Adrenal gland (tissue), 12 donors: Measurements from ENCODE around the gene ABCB10. TPM values are rescaled to one million over a fixed set of nuclear protein-coding genes. Genes with fewer than 3 reads are reported as not detected.

ENCODE experiments used
- DNase-seq, 7 donors: peaks; one replicate each; pipeline ENCODE4 v3.0.0-alpha.2; 2019 to 2020
- H3K27ac ChIP-seq, 5 donors: fragments of 200-600 bp; sonication (generic) in 4 of 5; 1 replicate in 3 of 5; 2 replicates in 2 of 5; pipeline versions ENCODE4 v1.5.1 to v1.8.0; 2016 to 2020; ENCODE audit warnings: mild to moderate bottlenecking in 1 of 5
- H3K27me3 ChIP-seq: fragments of 200-600 bp; 2 replicates; pipeline ENCODE4 v1.8.0; 2021
- H3K36me3 ChIP-seq, 2 donors: fragments of 200-600 bp; replicated peaks in 1 of 2; 1 replicate in 1 of 2; 2 replicates in 1 of 2; pipeline versions ENCODE4 v1.5.1 to v1.8.0; 2018 to 2022
- H3K4me1 ChIP-seq, 2 donors: fragments of 200-600 bp; replicated peaks in 1 of 2; 1 replicate in 1 of 2; 2 replicates in 1 of 2; pipeline versions ENCODE4 v1.5.1 to v1.8.0; 2018 to 2021
- H3K4me3 ChIP-seq, 4 donors: fragments of 200-600 bp; sonication (generic) in 3 of 4; one replicate each; pipeline ENCODE4 v1.5.1; 2016 to 2018
- H3K9me3 ChIP-seq, 3 donors: fragments of 200-600 bp; sonication (generic) in 1 of 3; replicated peaks in 1 of 3; 1 replicate in 2 of 3; 2 replicates in 1 of 3; pipeline versions ENCODE4 v1.5.1 to v1.8.0; 2016 to 2021
- POLR2A ChIP-seq, 2 donors: fragments of 450-650 bp; IDR thresholded peaks; one replicate each; pipeline ENCODE4 v1.6.1; 2017; ENCODE audit warnings: antibody characterized with exemption in 2 of 2, mild to moderate bottlenecking in 2 of 2, moderate library complexity in 1 of 2
- WGBS, 4 donors: extraction: QIAGEN DNeasy Blood & Tissue Kit in 2 of 4; methylation state at CpG; one replicate each; pipeline versions ENCODE4 v1.1.5 to v1.1.7; 2013 to 2017; 5-methylcytosine and 5-hydroxymethylcytosine counted together
- intact Hi-C, 2 donors: fragments of 100-400 bp; cut with DNase I; formaldehyde crosslinking; loops; one replicate each; pipeline versions ENCODE4 v1.14.1 to v1.15.0; 2022 to 2023
- polyA plus RNA-seq, 3 donors: library from polyadenylated mRNA; stranded (reverse); fragments of 200-250 nt in 2 of 3; fragments of 350-450 nt in 1 of 3; fragmentation: Illumina TruSeq in 1 of 3; extraction: RNeasy Lipid Tissue Mini Kit (QIAGEN cat#74804) in 1 of 3; gene quantifications; one replicate each; pipeline ENCODE4 v1.2.3, GENCODE V29; 2013 to 2014
- small RNA-seq, 2 donors: library from RNA; depleted of rRNA; stranded (forward); fragments of <200 nt; gene quantifications; one replicate each; pipeline ENCODE3, GENCODE V24; 2016
- total RNA-seq, 9 donors: library from RNA; depleted of rRNA in 4 of 9; stranded (reverse); fragments of >200 nt in 4 of 9; fragments of 120-200 nt in 1 of 9; fragmentation: NEBNext Ultra II Directional in 1 of 9; extraction: Animal tissue kit (Norgen Biotek cat#: 25700) in 1 of 9; gene quantifications; one replicate each; pipeline versions ENCODE4 v1.1.0 to v1.2.4, GENCODE V29; 2013 to 2023
- TF ChIP-seq, protein P1 (sequence below), 6 experiments: fragments of 450-650 bp in 4 of 6; fragments of 200-600 bp in 2 of 6; sonication (generic) in 1 of 6; IDR thresholded peaks; 1 replicate in 5 of 6; 2 replicates in 1 of 6; pipeline versions ENCODE4 v1.5.1 to v1.8.0; 2016 to 2021; ENCODE audit warnings: antibody characterized with exemption in 6 of 6, mild to moderate bottlenecking in 2 of 6, moderate library complexity in 1 of 6
- donor health status: healthy with polysubstance abuse.
- donor health status: Bipolar disorder and iron deficiency.
- donor health status: DM: yes; HTN: yes; CAD: no.
- donor health status: DM: no; HTN: no; CAD: no.
- donor health status: DM: no; HTN: no; CAD: no.
- donor health status: DM: yes; HTN: yes; CAD: no.

Gene ABCB10
- total and polyA plus RNA-seq, 12 donors = 4.7 to 15.0 (median 12.2) TPM

- H3K4me1 ChIP-seq = no peaks in the 10 kb centered on the region
- no peak overlapping the region for H3K27ac ChIP-seq
- peaks cover 0 to 48% of the 10 kb centered on the region in 2 donors for H3K36me3 ChIP-seq
- no peak for TF ChIP-seq POLR2A (IDR thresholded peaks at IDR 0.05)
- TF ChIP-seq, protein P1, sequence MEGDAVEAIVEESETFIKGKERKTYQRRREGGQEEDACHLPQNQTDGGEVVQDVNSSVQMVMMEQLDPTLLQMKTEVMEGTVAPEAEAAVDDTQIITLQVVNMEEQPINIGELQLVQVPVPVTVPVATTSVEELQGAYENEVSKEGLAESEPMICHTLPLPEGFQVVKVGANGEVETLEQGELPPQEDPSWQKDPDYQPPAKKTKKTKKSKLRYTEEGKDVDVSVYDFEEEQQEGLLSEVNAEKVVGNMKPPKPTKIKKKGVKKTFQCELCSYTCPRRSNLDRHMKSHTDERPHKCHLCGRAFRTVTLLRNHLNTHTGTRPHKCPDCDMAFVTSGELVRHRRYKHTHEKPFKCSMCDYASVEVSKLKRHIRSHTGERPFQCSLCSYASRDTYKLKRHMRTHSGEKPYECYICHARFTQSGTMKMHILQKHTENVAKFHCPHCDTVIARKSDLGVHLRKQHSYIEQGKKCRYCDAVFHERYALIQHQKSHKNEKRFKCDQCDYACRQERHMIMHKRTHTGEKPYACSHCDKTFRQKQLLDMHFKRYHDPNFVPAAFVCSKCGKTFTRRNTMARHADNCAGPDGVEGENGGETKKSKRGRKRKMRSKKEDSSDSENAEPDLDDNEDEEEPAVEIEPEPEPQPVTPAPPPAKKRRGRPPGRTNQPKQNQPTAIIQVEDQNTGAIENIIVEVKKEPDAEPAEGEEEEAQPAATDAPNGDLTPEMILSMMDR (IDR thresholded peaks at IDR 0.05) = no peak
- no peaks in the 10 kb centered on the region for H3K9me3 ChIP-seq
- intact Hi-C loops = no loop called here
- 94 to 100% (median 98%) methylated on average over 2 of the region's 2 CpGs for WGBS, 4 donors
- no peaks in the 10 kb centered on the region for H3K27me3 ChIP-seq
- no peak overlapping the region for H3K4me3 ChIP-seq
- DNase-seq = no peak
Measured at GRCh38 chr1:229474509-229474908, 84.0 kb downstream of the ABCB10 start.

- intact Hi-C loops = no loop called here
- Histone ChIP-seq H3K27me3 (no peaks in the 10 kb centered on the region), H3K4me3 (no peak overlapping the region), H3K36me3 (peaks cover 0 to 57% of the 10 kb centered on the region in 2 donors), H3K4me1 (no peaks in the 10 kb centered on the region), H3K27ac (no peak overlapping the region), H3K9me3 (no peaks in the 10 kb centered on the region)
- WGBS, 4 donors = 94 to 97% (median 96%) methylated on average over 3 of the region's 3 CpGs
- TF ChIP-seq, protein P1 (IDR thresholded peaks at IDR 0.05) = no peak
- TF ChIP-seq POLR2A (IDR thresholded peaks at IDR 0.05) = no peak
- DNase-seq = no peak
Measured at GRCh38 chr1:229471175-229471574, 87.3 kb downstream of the ABCB10 start.

DNA sequence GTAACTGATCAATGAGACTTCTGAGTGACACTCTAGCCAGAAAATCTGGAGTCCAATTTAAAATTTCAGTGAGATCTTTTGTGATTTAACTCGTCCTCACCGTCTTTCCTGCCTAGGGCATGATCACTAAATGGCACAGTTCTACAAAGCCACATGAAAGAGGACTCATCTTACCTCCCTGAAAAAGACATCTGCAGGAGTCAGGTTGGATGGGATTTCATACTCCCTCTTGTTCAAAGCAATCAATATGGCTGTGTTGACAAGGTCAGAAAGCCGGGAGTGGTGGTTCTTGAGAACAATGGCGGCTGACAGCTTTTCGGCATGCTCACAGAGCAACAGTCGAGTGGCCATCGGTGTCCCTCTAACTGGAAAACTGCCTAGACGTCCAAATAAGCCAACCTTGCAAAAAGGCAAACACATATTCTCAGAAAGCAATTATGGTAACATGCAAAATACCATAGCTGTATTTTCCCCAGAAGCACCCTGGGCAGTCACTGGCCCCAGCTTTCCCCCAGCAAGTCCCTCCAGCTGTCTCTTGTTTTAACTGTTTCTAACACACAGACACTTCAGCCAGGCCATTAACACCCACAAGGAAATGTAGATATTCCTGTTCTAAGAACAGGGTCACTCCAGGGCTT, 88.0 kb downstream of the ABCB10 start:
- Histone ChIP-seq H3K4me3 (no peak overlapping the region), H3K4me1 (no peaks in the 10 kb centered on the region), H3K9me3 (no peaks in the 10 kb centered on the region), H3K27me3 (no peaks in the 10 kb centered on the region), H3K36me3 (peaks cover 0 to 58% of the 10 kb centered on the region in 2 donors), H3K27ac (no peak overlapping the region)
- WGBS, 4 donors = 88 to 91% (median 90%) methylated on average over 8 of the region's 8 CpGs
- intact Hi-C loops = no loop called here
- no peak for DNase-seq
- TF ChIP-seq POLR2A (IDR thresholded peaks at IDR 0.05) = no peak
- TF ChIP-seq, protein P1 (IDR thresholded peaks at IDR 0.05) = no peak

GRCh38 chr1:229466887-229467286, 91.6 kb downstream of the ABCB10 start:
- peaks cover 0 to 77% of the 10 kb centered on the region in 2 donors for H3K36me3 ChIP-seq
- no peak overlapping the region for H3K27ac ChIP-seq
- DNase-seq = no peak
- intact Hi-C loops = no loop called here
- TF ChIP-seq, protein P1 (IDR thresholded peaks at IDR 0.05) = no peak
- no peak for TF ChIP-seq POLR2A (IDR thresholded peaks at IDR 0.05)
- no peak overlapping the region for H3K4me3 ChIP-seq
- no peaks in the 10 kb centered on the region for H3K27me3 ChIP-seq
- H3K4me1 ChIP-seq = no peaks in the 10 kb centered on the region
- H3K9me3 ChIP-seq = no peaks in the 10 kb centered on the region
- WGBS, 4 donors = 94 to 100% (median 98%) methylated on average over 1 of the region's 1 CpG

Small RNA genes lying within 50 kb of the gene (small RNA-seq; reads per million reads assigned to genes)
- gene HMGN2P19 (0 reads per million in 2 donors), gene RNA5SP78 (0 reads per million in 2 donors), gene RNU4-21P (0 reads per million in 2 donors)

Other genes starting within 250 kb of the ABCB10 start
- 1 to 10 TPM; 2.8 to 5.4 (median 4.2) TPM for gene CCSAP, start 215.7 kb downstream of the ABCB10 start, total RNA-seq
- gene CCSAP, start 215.7 kb downstream of the ABCB10 start, polyA plus RNA-seq = 1 to 10 TPM; 1.7 to 4.6 (median 3.6) TPM
- gene ACTA1, start 124.6 kb downstream of the ABCB10 start, total RNA-seq = 10 to 100 TPM in 1 of 9 donors, 1 to 10 TPM in 1, under 1 TPM in 3, not detected in 4; 0.14 to 53.3 (median 0.50) TPM
- 1 to 10 TPM in 2 of 3 donors, under 1 TPM in 1; 0.18 to 4.1 (median 2.9) TPM for gene ACTA1, start 124.6 kb downstream of the ABCB10 start, polyA plus RNA-seq
- gene NUP133, start 50.4 kb downstream of the ABCB10 start, total RNA-seq = 10 to 100 TPM; 23.8 to 48.5 (median 36.7) TPM
- 10 to 100 TPM in 2 of 3 donors, 1 to 10 TPM in 1; 9.8 to 26.9 (median 10.6) TPM for gene NUP133, start 50.4 kb downstream of the ABCB10 start, polyA plus RNA-seq
- gene TAF5L, start 67.4 kb upstream of the ABCB10 start, total RNA-seq = 10 to 100 TPM in 5 of 9 donors, 1 to 10 TPM in 4; 7.8 to 16.0 (median 10.1) TPM
- 10 to 100 TPM in 1 of 3 donors, 1 to 10 TPM in 2; 5.4 to 14.1 (median 7.2) TPM for gene TAF5L, start 67.4 kb upstream of the ABCB10 start, polyA plus RNA-seq
- 10 to 100 TPM in 1 of 9 donors, 1 to 10 TPM in 8; 4.4 to 10.8 (median 7.8) TPM for gene URB2, start 67.5 kb upstream of the ABCB10 start, total RNA-seq
- 1 to 10 TPM; 2.3 to 4.6 (median 2.6) TPM for gene URB2, start 67.5 kb upstream of the ABCB10 start, polyA plus RNA-seq